Jurkat, Clone E6-1 (cell line): ENCODE data around the gene CRYBG1. TPM values are rescaled to one million over a fixed set of nuclear protein-coding genes. Genes with fewer than 3 reads are reported as not detected.

ENCODE experiments used
- DNase-seq: peaks from one replicate; pipeline ENCODE4 v3.0.0-alpha.2; 2011; ENCODE audit warnings: low read depth, low spot score
- H3K4me3 ChIP-seq: 2 replicates; pipeline ENCODE4 v1.5.1; 2011; ENCODE audit warnings: mild to moderate bottlenecking, low read length, control low read depth, moderate library complexity
- polyA plus RNA-seq: library from polyadenylated mRNA; unstranded; fragments of >200 nt; gene quantifications from one replicate; pipeline ENCODE4 v1.2.1, GENCODE V29; 2012; ENCODE audit warnings: missing spikeins; ENCODE audit not compliant: insufficient read length, insufficient read depth

The CRYBG1 gene, protein sequence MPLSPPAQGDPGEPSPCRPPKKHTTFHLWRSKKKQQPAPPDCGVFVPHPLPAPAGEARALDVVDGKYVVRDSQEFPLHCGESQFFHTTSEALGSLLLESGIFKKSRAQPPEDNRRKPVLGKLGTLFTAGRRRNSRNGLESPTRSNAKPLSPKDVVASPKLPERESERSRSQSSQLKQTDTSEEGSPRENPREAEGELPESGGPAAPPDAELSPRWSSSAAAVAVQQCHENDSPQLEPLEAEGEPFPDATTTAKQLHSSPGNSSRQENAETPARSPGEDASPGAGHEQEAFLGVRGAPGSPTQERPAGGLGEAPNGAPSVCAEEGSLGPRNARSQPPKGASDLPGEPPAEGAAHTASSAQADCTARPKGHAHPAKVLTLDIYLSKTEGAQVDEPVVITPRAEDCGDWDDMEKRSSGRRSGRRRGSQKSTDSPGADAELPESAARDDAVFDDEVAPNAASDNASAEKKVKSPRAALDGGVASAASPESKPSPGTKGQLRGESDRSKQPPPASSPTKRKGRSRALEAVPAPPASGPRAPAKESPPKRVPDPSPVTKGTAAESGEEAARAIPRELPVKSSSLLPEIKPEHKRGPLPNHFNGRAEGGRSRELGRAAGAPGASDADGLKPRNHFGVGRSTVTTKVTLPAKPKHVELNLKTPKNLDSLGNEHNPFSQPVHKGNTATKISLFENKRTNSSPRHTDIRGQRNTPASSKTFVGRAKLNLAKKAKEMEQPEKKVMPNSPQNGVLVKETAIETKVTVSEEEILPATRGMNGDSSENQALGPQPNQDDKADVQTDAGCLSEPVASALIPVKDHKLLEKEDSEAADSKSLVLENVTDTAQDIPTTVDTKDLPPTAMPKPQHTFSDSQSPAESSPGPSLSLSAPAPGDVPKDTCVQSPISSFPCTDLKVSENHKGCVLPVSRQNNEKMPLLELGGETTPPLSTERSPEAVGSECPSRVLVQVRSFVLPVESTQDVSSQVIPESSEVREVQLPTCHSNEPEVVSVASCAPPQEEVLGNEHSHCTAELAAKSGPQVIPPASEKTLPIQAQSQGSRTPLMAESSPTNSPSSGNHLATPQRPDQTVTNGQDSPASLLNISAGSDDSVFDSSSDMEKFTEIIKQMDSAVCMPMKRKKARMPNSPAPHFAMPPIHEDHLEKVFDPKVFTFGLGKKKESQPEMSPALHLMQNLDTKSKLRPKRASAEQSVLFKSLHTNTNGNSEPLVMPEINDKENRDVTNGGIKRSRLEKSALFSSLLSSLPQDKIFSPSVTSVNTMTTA (N-terminal part only)
- 79.3 TPM for polyA plus RNA-seq

DNA sequence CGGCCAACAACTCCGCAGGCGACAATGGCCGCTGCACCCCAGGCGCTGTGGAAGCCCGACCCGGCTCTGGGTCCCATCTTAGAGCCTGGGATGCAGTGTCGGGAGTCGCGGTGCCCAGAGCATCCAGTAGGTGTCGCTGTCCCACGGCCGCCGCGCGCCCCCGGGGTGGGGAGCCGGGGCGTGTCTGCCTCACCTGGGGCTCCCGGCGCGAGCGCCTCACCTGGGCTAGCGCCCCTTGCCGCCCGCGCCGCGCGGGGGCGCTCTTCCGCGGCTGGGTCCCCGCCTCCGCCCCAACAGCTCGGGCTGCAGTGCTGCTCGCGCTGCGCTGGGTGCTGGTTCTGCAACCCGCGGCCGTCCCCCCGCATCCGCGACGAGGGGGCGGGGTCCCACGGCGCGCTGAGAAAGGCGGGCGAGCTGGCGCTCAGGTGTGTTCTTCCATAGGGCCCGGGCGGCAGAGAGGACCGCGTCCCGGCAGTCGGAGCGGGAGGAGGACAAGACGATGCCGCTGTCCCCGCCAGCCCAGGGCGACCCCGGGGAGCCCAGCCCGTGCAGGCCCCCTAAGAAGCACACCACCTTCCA, at the start of gene CRYBG1:
Gene CRYBG1 (plus strand): TSS at position 308 of the 579 bp plus-strand sequence. CDS start 192 bp downstream, at position 500.
- H3K4me3 ChIP-seq = peak within 1 kb of the TSS; percentile 9; the same call in 1 of the 2 replicates
- DNase-seq = no peak

DNA sequence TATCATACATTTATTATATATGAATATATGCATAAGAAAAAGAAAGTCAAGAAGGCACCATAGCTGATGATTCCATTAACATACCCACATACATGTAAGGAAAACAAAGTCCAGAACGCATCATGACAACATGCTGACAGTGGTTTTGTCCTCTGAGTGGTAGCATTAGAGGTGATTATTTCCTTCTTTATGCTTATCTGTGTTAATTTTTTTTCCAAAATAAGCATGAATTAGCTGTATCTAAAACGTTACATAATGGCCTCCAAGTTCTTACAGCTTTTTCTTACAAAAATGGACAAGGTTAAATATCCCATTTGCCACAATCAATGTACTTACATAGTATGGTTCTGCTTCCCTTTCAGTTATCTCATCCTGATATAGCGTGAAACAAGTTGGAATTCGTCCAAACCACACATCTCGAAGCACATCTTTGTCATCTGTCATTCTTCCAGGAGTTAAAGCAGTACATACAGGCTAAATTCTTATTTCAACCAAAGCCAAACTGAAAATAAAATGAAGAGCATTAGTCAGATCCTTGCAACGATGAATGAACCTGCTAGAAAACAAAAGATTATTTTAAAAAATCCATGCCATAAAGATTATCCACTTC, 44.6 kb upstream of the CRYBG1 start:
- DNase-seq = peak; percentile 53
- H3K4me3 ChIP-seq = no peak overlapping the region

DNA sequence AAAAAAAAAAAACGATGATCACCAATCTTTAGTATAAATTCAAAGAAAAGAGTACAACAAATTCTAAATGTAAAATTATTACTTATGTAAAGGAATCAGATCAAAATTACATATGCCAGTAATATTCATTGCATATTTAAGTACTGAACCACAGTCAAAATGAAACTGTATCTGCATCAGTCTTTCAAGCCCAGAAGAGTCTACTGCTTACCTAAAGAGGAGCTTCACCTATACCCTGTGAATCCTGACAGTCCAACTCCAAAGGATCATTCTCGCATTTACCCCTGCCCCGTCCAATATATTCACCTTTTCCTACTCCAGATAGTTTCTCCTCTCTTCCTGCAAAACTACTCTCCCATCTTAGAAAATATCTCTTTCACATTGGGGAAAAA, 44.1 kb upstream of the CRYBG1 start:
- no peak overlapping the region for H3K4me3 ChIP-seq
- DNase-seq = no peak

DNA sequence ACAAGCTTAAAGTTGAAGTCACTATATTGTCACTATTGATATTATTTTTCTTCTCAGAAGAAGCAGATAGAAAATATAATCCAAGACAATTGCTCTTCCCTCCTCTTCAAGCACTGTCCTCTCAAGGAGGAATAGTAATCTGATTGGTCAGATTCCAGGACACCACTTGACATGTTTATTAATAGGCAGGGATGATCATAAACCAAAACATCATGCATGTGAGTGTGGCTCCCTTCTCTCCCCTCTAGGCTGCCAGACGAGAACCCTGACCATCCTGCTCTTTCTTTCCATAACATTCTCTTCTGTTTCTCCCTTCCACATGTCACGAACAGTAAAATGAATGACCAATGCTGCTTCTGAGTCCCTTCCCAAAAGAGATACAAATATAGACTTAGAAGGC, 42.5 kb upstream of the CRYBG1 start:
- no peak overlapping the region for H3K4me3 ChIP-seq
- no peak for DNase-seq

DNA sequence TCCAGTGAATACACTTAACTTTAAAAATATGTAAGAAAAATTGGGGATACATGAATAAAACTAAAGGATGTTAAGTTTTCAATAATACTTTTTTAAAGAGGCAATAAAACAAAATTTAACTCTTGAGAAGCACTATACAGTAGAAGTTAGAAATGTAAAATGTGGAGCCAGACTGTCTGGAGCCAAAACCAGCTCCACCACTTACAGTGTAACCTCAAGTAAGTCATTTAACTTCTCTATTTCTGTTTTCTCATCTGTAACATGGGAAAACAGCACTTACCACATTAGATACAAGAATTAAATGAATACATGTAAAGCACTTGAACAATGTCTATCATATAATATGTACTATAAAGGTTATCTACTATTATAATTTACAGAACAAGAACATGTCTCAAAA, 41.7 kb upstream of the CRYBG1 start:
- H3K4me3 ChIP-seq = no peak overlapping the region
- no peak for DNase-seq

DNA sequence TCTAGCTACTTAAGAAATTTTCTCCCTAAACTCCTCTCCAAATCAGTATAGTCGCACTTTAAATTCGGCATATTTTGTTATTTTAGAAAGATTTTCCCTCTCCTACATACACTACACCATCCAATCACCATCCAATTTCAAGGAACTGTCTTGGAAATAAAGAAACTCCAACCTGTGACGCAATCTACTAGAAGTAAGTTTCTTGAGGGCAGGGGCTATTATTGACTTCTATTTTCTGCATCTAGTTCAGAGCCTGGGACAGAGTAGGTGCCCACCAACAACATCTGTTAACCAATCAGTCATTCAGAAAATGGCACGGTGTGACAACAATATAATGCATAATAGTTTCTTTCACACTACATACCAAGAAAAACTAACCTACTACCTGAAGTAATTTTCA, 38.6 kb upstream of the CRYBG1 start:
- no peak for DNase-seq
- no peak overlapping the region for H3K4me3 ChIP-seq

DNA sequence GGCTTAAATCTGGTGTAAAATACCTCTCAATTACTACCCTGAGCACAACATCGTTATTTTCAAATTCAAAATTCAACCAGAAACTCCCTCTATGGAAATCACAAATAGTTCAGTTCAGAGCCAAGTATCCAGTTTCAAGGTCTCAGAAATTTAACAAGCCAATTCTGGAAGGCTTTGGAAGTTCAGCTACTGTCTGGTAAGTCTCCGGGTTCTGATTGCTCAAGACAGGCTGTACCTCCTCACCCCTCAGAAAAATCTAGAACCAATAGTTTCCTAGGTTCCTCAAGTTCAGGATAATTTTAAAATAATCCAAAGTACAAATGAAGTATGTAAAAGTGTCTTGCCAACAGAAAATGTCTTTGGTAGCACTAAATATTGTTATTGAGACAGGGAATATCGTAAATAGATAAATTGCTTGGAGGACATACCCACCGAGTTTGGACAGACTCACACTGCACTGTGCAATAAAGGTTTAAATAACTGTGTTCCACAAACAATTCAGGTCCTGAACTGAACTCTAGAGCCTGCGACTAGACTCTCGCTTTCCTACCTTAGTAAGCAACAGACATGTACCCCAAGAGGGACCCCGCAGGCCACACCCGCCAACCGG, 35.7 kb upstream of the CRYBG1 start:
- peak overlapping the region; percentile 94 for H3K4me3 ChIP-seq
- no peak for DNase-seq

DNA sequence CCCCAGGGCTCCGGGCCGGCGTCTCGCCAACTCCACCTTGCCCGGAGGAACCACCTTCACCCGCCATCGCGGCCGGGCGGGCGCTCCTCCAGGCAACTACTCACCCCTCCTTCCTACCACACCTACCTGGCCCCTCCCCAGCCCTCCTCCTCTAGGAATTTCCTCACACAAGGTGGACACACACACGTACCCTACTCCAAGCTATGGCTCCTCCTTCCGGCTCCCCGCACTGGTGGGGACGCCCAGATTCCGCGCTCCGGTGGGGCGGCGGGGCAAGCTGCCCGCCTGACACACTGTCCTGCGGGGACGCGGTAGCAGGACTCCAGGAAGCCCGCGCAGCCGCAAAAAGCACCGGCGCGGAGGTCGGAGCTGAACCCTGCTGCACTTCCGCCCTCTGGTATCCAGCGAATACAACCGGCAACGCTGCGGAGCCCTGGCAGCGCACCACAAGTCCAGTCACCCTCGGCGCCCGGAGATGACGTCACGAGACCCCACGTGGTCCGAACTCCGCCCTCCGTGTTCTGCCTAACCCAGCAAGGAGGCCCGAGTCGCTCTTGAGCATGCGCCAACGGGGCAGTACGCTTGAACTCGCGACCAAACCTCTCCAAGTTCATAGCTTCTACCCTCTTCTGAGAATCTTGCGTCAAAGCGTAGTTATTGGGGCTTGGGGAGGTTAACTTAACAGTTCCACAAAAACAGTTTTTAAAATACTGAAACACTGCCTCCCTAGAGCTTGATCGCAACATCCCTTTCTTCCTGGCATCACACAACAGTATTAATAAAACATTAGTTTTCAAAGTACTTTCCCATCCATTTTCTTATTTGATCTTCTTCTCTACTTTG, 35.0 kb upstream of the CRYBG1 start, which contains the start of gene ATG5:
Gene ATG5 (minus strand): TSS at position 425 of the 843 bp plus-strand sequence. CDS start 9,552 bp downstream, outside the sequence.
- H3K4me3 ChIP-seq = peak within 1 kb of the TSS; percentile 94
- DNase-seq = peak; percentile 99

DNA sequence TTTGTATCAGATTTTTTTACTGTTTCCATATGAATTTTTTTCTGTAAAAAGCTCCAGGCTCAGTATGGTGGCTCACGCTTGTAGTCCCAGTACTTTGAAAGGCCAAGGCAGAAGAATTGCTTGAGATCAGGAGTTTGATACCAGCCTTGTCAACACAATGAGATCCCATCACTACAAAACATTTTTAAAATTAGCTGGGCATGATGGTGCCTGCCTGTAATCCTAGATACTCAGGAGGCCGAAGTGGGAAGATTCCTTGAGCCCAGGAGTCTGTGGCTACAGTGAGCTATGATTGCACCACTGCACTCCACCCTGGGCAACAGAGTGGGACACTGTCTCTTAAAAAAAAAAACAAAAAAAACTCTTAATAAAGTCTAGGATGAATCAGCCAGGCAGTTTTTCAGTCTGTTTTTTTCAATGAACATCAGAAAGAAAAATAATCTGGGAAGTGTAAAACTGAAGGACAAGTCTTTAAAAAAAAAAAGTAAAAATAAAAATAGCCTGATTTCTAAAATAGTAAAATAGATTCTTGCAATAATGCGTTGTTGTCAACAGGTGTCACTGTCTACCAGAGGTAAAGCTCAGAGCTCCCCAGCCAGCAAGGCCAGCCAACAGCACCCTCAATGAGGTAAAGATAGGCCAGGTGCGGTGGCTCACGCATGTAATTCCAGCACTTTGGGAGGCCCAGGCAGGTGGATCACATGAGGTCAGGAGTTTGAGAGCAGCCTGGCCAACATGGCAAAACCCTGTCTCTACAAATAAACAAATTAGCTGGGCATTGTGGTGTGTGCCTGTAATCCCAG, 25.7 kb upstream of the CRYBG1 start:
- no peak overlapping the region for H3K4me3 ChIP-seq
- peak; percentile 52 for DNase-seq

DNA sequence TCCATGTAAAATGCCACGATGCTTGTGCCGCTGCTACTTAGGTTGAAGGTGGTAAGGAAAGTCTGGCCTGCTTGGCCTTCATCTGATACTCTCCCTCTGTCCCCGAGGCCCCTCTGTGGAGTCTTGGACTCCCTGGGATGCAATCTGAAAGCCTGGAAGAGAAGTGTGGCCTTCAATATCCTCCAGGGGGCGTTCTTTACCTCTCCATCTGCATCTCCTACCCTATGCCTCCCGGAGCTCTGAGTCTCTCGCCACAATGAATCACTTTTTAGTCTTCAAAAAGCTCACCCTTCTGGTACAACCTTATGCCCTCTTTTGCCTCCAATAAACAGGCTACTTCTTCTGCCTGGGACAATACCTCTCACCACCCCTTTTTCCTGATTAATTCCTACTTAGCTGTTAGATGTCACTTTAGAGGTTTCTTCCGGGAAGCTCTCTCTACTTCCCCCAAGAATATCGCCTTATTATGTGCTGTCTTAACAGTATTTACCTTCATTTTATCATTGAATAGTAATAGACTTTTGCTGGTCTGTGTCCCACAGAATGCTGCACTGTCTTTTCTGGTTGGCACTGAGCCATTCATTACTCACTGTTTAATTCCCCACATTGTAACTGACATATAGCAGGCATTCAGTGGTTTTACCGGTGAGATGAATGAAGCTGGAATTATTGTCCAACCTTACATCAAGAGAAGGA, 21.0 kb upstream of the CRYBG1 start:
- no peak overlapping the region for H3K4me3 ChIP-seq
- peak; percentile 37 for DNase-seq

DNA sequence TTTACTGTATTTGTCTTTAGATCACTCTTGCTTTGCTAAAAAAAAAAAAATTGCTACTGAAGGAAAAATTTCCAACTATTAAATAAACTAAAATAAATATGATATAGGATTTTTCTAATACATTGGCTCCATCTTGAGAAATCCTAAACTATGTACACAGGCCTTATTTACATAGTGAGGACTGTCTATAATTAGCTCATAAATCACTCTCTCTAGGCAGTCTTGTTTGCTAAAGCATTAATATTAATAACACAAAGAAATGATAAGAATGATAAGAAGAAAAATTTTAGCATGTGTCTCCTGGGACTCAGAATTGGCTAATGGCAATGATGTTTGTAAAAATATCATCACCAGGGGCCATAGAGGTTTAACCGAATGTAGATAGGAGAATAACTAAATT, 13.3 kb upstream of the CRYBG1 start:
- DNase-seq = no peak

DNA sequence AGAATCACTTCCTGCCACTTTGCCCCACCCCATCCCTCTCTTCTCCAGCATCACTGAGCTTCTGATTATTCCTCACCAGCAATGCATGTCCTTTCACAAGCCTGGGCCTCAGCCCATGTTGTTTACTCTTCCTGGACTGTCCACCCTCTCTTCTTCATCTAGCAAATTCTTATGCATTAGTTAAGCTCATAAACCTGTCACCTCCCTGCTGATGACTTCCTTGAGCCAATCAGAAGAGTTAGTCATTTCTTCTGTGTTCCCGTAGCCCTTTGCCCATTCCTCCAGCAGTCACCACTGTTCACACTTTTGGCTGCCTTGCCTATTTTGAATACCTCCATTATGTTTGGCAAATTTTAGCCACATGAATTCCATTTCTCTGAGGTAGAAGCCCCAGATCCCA, 4.1 kb upstream of the CRYBG1 start:
- no peak overlapping the region for H3K4me3 ChIP-seq
- DNase-seq = no peak

More for the DNA sequence above, 13.3 kb upstream of the CRYBG1 start:
- H3K4me3 ChIP-seq = no peak overlapping the region

DNA sequence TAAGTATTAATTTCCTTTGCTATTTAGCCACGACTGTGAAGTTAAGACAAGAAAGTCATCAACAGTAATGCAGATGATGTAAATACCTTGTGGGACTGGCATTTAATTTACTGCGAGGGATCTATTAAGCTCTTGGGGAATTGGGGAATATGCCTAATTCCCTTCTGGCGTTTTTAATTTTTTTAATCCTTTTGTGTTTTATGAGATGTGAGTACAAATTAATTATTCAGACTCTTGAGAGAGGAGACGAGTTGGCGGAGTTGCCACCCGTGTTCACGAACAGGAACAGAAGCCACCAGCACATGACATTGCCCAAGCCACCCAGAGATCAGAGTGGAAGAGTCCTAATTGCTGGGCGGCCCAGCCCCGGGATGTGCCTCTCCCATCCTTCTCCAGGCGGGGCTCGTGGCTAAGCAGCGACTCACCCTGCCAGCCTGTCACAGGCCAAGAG, 533 bp upstream of the CRYBG1 start:
- DNase-seq = no peak
- peak overlapping the region; percentile 9; the same call in 1 of the 2 replicates for H3K4me3 ChIP-seq

DNA sequence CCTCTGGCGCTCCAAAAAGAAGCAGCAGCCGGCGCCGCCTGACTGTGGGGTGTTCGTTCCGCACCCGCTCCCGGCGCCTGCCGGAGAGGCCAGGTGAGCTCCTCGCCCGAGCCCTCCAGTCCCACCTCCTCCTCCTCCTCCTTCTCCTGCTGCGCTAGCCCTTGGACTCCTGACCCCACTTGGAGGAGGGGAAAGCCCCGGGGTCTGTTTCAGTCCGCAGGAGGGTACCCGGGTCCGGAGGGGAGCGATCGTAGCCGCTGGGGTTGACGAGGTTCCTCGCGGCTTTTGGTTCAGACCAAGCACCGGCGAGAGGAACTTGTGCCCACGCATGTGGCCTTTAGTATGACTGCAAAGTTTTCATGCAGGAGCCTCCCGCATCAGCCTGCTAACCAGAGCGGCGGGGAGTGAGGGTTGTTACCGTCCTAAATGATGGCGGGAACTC, 493 bp downstream of the CRYBG1 start:
- no peak overlapping the region; the same call in 1 of the 2 replicates for H3K4me3 ChIP-seq
- no peak for DNase-seq

DNA sequence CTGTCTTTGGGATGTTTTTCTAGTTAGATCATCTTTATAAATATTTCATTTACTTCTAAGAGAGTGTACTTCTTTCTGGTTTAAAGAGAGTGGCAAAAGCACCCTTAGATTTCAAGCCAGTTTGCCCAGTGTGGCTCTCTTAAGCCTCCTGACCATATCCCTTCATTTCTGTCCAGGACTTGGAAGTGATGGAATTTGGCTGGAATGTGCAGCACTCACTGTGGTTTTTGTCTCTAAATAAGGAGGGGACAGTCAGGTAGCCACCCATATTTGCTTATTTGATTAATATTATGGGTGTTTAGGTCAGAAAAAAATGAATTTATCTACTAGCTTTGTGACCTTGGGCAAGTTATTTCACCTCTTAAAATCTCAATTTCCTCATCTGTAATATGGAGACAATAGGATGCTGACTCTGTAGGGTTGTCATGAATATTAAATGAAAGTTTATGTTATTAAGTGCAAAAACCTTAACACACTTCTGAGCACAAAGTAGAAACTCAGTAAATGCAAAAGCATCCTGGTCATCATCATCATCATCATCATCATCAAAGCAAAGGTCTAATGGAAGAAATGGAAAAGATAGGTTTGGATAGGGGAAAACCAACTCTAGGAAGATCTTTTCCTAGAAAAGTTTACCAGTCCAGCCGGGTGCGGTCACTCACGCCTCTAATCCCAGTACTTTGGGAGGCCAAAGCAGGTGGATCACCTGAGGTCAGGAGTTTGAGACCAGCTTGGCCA, 3.1 kb downstream of the CRYBG1 start:
- no peak for DNase-seq

More for the DNA sequence above, 3.1 kb downstream of the CRYBG1 start:
- no peak overlapping the region for H3K4me3 ChIP-seq
